ENCODE results near the gene SLC22A1.

The SLC22A1 gene

GRCh38 chr6:160141001-160141726, 19.5 kb downstream of the SLC22A1 start:
- H3K4me3 ChIP-seq (ENCODE audit: low read depth, low read length), result no peak overlapping the region
- TF ChIP-seq CTCF (IDR thresholded peaks at IDR 0.05; ENCODE audit: low read depth, low read length) (no peak), MYC (IDR thresholded peaks at IDR 0.05; ENCODE audit: low read depth, low read length) (no peak), POLR2A (IDR thresholded peaks at IDR 0.05; ENCODE audit: extremely low read depth, insufficient read length) (no peak), MAX (IDR thresholded peaks at IDR 0.05; ENCODE audit: low read depth, low read length) (no peak)
- DNase-seq (ENCODE audit: low read depth), result no peak

- H3K4me3 ChIP-seq (ENCODE audit: low read depth, low read length), result no peak overlapping the region
- TF ChIP-seq MYC (IDR thresholded peaks at IDR 0.05; ENCODE audit: low read depth, low read length) (no peak), MAX (IDR thresholded peaks at IDR 0.05; ENCODE audit: low read depth, low read length) (no peak), CTCF (IDR thresholded peaks at IDR 0.05; ENCODE audit: low read depth, low read length) (no peak), POLR2A (IDR thresholded peaks at IDR 0.05; ENCODE audit: extremely low read depth, insufficient read length) (no peak)
- no peak for DNase-seq (ENCODE audit: low read depth)
Measured at GRCh38 chr6:160142115-160142715, 20.6 kb downstream of the SLC22A1 start.

GRCh38 chr6:160146454-160147145, 25.0 kb downstream of the SLC22A1 start:
- TF ChIP-seq CTCF (IDR thresholded peaks at IDR 0.05; ENCODE audit: low read depth, low read length) (no peak), POLR2A (IDR thresholded peaks at IDR 0.05; ENCODE audit: extremely low read depth, insufficient read length) (no peak), MYC (IDR thresholded peaks at IDR 0.05; ENCODE audit: low read depth, low read length) (no peak), MAX (IDR thresholded peaks at IDR 0.05; ENCODE audit: low read depth, low read length) (no peak)
- no peak overlapping the region for H3K4me3 ChIP-seq (ENCODE audit: low read depth, low read length)
- DNase-seq (ENCODE audit: low read depth), result no peak

- DNase-seq (ENCODE audit: low read depth), result no peak
- no peak overlapping the region for H3K4me3 ChIP-seq (ENCODE audit: low read depth, low read length)
- no peak for TF ChIP-seq CTCF (IDR thresholded peaks at IDR 0.05; ENCODE audit: low read depth, low read length)
- TF ChIP-seq MAX (IDR thresholded peaks at IDR 0.05; ENCODE audit: low read depth, low read length), result no peak
- TF ChIP-seq MYC (IDR thresholded peaks at IDR 0.05; ENCODE audit: low read depth, low read length), result no peak
- TF ChIP-seq POLR2A (IDR thresholded peaks at IDR 0.05; ENCODE audit: extremely low read depth, insufficient read length), result no peak
Measured at GRCh38 chr6:160147146-160147536, 25.5 kb downstream of the SLC22A1 start.

- DNase-seq (ENCODE audit: low read depth), result no peak
- TF ChIP-seq CTCF (IDR thresholded peaks at IDR 0.05; ENCODE audit: low read depth, low read length) (no peak), POLR2A (IDR thresholded peaks at IDR 0.05; ENCODE audit: extremely low read depth, insufficient read length) (no peak), MYC (IDR thresholded peaks at IDR 0.05; ENCODE audit: low read depth, low read length) (no peak), MAX (IDR thresholded peaks at IDR 0.05; ENCODE audit: low read depth, low read length) (no peak)
- H3K4me3 ChIP-seq (ENCODE audit: low read depth, low read length), result no peak overlapping the region
Measured at GRCh38 chr6:160154471-160154870, 32.9 kb downstream of the SLC22A1 start.
